Activated T-helper 17 cell treated with anti-CD3 and anti-CD28 coated beads, Interleukin-2, amount 50 U/mL, for 72 hours (primary cell): ENCODE measurements around the gene CHD2. TPM values are rescaled to one million over a fixed set of nuclear protein-coding genes. Genes with fewer than 3 reads are reported as not detected.

Experiments used
- ATAC-seq: fragments of 150-1000 bp; cut with Tn5 transposase; replicated peaks from 2 replicates; pipeline ENCODE4 v1.10.0; 2021; ENCODE audit warnings: mild to moderate bottlenecking, moderate library complexity
- H3K27ac Mint-ChIP-seq: one replicate; pipeline ENCODE4 v1.8.0; 2022; ENCODE audit warnings: mixed read lengths
- H3K27me3 Mint-ChIP-seq: one replicate; pipeline ENCODE4 v1.8.0; 2022; ENCODE audit warnings: mixed read lengths
- H3K36me3 Mint-ChIP-seq: one replicate; pipeline ENCODE4 v1.8.0; 2022; ENCODE audit warnings: low read depth, mild to moderate bottlenecking, mixed read lengths
- H3K4me1 Mint-ChIP-seq: one replicate; pipeline ENCODE4 v1.8.0; 2022; ENCODE audit warnings: mixed read lengths
- H3K4me3 Mint-ChIP-seq: one replicate; pipeline ENCODE4 v1.8.0; 2022; ENCODE audit warnings: mild to moderate bottlenecking, mixed read lengths
- H3K9me3 Mint-ChIP-seq: one replicate; pipeline ENCODE4 v1.8.0; 2022; ENCODE audit warnings: mixed read lengths
- total RNA-seq, 2 donors: library from RNA; stranded (reverse); gene quantifications; one replicate each; pipeline ENCODE4 v1.2.3, GENCODE V29; 2022

CHD2 gene
- total RNA-seq, 2 donors from 2014 or later = 159 to 357 TPM

- ATAC-seq = no peak
Measured at GRCh38 chr15:92942706-92943105, 42.6 kb downstream of the CHD2 start.

GRCh38 chr15:92943581-92943980, 43.5 kb downstream of the CHD2 start:
- Mint-ChIP-seq H3K4me3 (no peak overlapping the region), H3K27ac (peak overlapping the region; percentile 21), H3K27me3 (no peaks in the 10 kb centered on the region), H3K9me3 (peaks cover 14% of the 10 kb centered on the region), H3K4me1 (peaks cover 14% of the 10 kb centered on the region), H3K36me3 (peaks cover 20% of the 10 kb centered on the region)
- no peak for ATAC-seq

More at GRCh38 chr15:92942706-92943105, 42.6 kb downstream of the CHD2 start:
- Mint-ChIP-seq H3K36me3 (peaks cover 28% of the 10 kb centered on the region), H3K9me3 (peaks cover 9% of the 10 kb centered on the region), H3K4me1 (peaks cover 14% of the 10 kb centered on the region), H3K27me3 (no peaks in the 10 kb centered on the region), H3K27ac (no peak overlapping the region), H3K4me3 (peak overlapping the region; percentile 8)

GRCh38 chr15:92944946-92945521, 44.9 kb downstream of the CHD2 start:
- H3K4me1 Mint-ChIP-seq = peaks cover 14% of the 10 kb centered on the region
- no peaks in the 10 kb centered on the region for H3K27me3 Mint-ChIP-seq
- H3K4me3 Mint-ChIP-seq = no peak overlapping the region
- peaks cover 5% of the 10 kb centered on the region for H3K36me3 Mint-ChIP-seq
- ATAC-seq = no peak
- H3K27ac Mint-ChIP-seq = peak overlapping the region; percentile 21
- H3K9me3 Mint-ChIP-seq = peaks cover 17% of the 10 kb centered on the region

DNA sequence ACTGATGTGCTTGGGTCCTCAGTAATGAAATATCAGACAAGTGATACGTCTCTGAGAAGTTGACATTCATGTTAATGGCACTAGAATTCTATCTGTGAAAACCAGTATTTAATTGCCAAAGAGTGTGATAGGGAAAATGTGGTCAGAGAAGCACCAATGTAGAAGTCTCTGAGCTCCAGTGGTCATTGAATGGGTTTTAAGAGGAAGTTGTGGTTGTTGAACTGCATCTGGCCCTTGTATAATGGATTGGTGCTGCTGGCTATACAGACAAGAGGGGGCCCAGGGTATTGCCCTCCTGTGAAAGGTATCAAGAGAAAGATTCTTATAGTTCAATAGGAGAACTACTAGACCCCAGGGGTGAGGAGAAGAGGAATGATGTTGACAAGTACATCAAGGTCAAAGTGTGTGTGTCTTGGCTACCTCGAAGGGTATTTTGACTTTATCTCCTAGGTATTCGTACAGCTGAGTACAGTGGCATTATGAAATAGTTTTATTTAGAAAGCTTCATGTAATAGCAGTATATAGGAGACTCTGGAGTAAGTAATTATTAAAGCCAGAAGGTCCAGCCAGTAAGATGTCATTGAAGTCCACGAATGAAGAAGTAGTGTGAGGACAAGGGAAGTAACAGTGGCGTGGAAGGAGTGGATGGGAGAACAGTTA, 47.1 kb downstream of the CHD2 start:
- no peak overlapping the region for H3K4me3 Mint-ChIP-seq
- no peaks in the 10 kb centered on the region for H3K36me3 Mint-ChIP-seq
- H3K4me1 Mint-ChIP-seq = peaks cover 12% of the 10 kb centered on the region
- peak overlapping the region; percentile 27 for H3K27ac Mint-ChIP-seq
- H3K27me3 Mint-ChIP-seq = no peaks in the 10 kb centered on the region
- H3K9me3 Mint-ChIP-seq = peaks cover 17% of the 10 kb centered on the region
- ATAC-seq = no peak

DNA sequence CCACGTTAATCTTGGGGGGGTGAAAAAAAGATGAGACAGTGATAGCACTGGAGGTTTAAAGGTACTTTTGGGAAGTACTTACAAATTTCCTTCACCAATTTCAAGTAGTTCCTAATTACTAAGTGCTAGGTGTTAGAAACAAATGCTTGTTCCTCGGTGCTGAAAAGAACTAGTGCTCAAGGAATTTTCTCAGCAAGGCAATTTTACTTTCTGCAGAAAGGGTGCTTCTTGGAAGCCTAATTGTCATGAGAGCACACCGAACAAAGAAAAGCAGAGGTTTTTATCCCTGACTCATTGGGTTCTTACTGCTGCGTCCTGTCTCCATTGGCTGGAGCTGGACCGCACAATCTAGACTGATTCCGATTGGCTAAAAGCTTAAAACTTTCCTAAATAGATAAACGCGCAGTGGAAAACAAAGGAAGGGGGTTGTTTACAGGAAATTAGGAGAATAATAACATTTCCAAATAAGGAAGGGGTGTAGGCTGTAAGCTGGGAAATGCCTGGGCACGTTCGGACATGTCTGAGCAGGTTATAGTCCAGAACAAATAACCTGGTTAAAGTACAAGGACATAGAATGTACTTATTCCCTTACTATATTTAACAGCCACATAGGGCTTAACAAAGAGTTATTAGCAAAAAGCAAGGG, 49.6 kb downstream of the CHD2 start:
- peak overlapping the region; percentile 27 for H3K27ac Mint-ChIP-seq
- ATAC-seq = no peak
- H3K36me3 Mint-ChIP-seq = no peaks in the 10 kb centered on the region
- peak overlapping the region; percentile 8 for H3K4me3 Mint-ChIP-seq
- peaks cover 16% of the 10 kb centered on the region for H3K9me3 Mint-ChIP-seq
- no peaks in the 10 kb centered on the region for H3K27me3 Mint-ChIP-seq
- H3K4me1 Mint-ChIP-seq = peaks cover 7% of the 10 kb centered on the region

DNA sequence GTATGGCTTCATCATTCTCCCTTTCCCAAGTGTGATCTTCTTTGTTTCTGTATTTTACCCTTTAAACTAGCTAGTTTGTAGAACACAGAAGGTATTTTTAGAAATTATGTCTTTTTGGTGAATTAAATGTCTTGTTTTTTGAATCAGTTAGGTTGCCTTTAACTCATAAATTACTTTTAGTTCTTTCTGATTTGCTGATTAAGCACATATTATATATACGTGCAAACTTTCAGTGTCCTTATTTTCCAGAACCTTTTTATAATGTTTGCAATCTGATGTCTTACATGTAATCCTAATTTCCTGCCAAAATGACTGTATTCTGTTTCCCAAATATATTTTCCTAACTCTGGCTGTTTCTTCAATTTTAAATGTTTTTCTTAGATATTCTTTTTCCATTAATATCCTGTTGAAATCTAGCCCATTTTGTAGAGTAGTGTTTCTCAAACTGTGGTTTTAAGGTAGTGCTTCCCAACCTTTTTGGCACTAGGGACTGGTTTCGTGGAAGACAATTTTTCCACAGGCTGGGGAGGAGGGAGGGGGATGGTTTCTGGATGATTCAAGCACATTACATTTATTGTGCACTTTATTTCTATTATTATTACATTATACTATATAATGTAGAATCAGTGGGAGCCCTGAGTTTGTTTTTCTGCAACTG, 51.8 kb downstream of the CHD2 start:
- no peak for ATAC-seq
- H3K9me3 Mint-ChIP-seq = peaks cover 12% of the 10 kb centered on the region

GRCh38 chr15:92952458-92952850, 52.3 kb downstream of the CHD2 start:
- H3K27ac Mint-ChIP-seq = no peak overlapping the region

More for the DNA sequence above, 51.8 kb downstream of the CHD2 start:
- peak overlapping the region; percentile 79 for H3K27ac Mint-ChIP-seq
- no peaks in the 10 kb centered on the region for H3K36me3 Mint-ChIP-seq
- H3K4me1 Mint-ChIP-seq = peaks cover 10% of the 10 kb centered on the region
- H3K27me3 Mint-ChIP-seq = no peaks in the 10 kb centered on the region
- no peak overlapping the region for H3K4me3 Mint-ChIP-seq

GRCh38 chr15:92953566-92953965, 53.4 kb downstream of the CHD2 start:
- no peak overlapping the region for H3K4me3 Mint-ChIP-seq
- no peaks in the 10 kb centered on the region for H3K36me3 Mint-ChIP-seq
- H3K4me1 Mint-ChIP-seq = peaks cover 26% of the 10 kb centered on the region
- H3K27me3 Mint-ChIP-seq = no peaks in the 10 kb centered on the region
- no peak for ATAC-seq
- peaks cover 4% of the 10 kb centered on the region for H3K9me3 Mint-ChIP-seq
- H3K27ac Mint-ChIP-seq = no peak overlapping the region

More at GRCh38 chr15:92952458-92952850, 52.3 kb downstream of the CHD2 start:
- ATAC-seq = no peak
- no peaks in the 10 kb centered on the region for H3K36me3 Mint-ChIP-seq
- H3K27me3 Mint-ChIP-seq = no peaks in the 10 kb centered on the region
- H3K9me3 Mint-ChIP-seq = peaks cover 9% of the 10 kb centered on the region
- H3K4me3 Mint-ChIP-seq = no peak overlapping the region
- peaks cover 15% of the 10 kb centered on the region for H3K4me1 Mint-ChIP-seq

DNA sequence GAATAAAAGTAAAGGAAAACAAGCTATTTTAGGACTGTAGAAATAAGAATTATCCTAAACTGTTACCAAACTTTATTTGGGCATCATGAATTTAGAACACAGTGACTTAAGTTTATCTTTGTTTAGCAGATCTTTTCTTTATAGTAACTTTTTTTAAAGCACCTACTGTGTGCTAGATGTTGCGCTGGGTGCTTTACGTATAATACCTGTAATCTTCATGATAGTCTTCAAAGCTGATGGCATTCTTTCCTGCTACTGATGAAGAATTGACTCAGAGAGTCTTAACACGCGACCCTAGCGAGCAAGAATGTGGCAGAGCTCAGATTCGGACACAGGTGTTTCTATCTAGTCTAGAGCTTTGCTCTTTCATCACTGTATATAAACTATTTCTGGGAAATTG, 53.9 kb downstream of the CHD2 start:
- no peaks in the 10 kb centered on the region for H3K36me3 Mint-ChIP-seq
- ATAC-seq = no peak
- no peak overlapping the region for H3K4me3 Mint-ChIP-seq
- peaks cover 4% of the 10 kb centered on the region for H3K9me3 Mint-ChIP-seq
- H3K27me3 Mint-ChIP-seq = no peaks in the 10 kb centered on the region
- H3K4me1 Mint-ChIP-seq = peaks cover 31% of the 10 kb centered on the region
- no peak overlapping the region for H3K27ac Mint-ChIP-seq

DNA sequence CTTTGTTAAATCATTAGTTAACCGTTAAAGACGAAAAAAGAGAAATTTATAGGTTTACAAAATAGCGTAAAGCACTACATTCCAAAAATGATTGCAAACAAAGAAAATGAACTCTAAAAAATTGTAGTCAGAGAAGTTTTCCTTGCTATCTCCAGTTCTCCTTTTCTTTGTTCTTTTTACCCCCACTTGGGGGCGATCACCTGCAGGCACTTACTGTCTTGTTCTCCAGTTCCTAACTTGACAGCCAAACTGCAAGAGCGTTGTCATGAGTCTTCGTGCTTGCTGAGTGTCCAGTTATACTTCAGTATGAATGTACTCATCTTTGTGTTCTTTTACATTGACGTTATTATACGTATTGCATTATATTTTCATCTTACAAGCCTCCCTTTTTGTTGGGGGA, 54.5 kb downstream of the CHD2 start:
- Mint-ChIP-seq H3K4me3 (no peak overlapping the region), H3K9me3 (peaks cover 3% of the 10 kb centered on the region), H3K4me1 (peaks cover 33% of the 10 kb centered on the region), H3K27me3 (no peaks in the 10 kb centered on the region), H3K27ac (no peak overlapping the region), H3K36me3 (no peaks in the 10 kb centered on the region)
- no peak for ATAC-seq

- Mint-ChIP-seq H3K27ac (peak overlapping the region; percentile 88), H3K27me3 (no peaks in the 10 kb centered on the region), H3K4me3 (peak overlapping the region; percentile 4), H3K4me1 (peaks cover 33% of the 10 kb centered on the region), H3K9me3 (no peaks in the 10 kb centered on the region), H3K36me3 (no peaks in the 10 kb centered on the region)
- ATAC-seq = no peak
Measured at GRCh38 chr15:92955706-92956105, 55.6 kb downstream of the CHD2 start.

- H3K4me3 Mint-ChIP-seq = peak overlapping the region; percentile 66
- H3K36me3 Mint-ChIP-seq = no peaks in the 10 kb centered on the region
- H3K9me3 Mint-ChIP-seq = no peaks in the 10 kb centered on the region
- peaks cover 46% of the 10 kb centered on the region for H3K4me1 Mint-ChIP-seq
- H3K27ac Mint-ChIP-seq = peak overlapping the region; percentile 88
- H3K27me3 Mint-ChIP-seq = no peaks in the 10 kb centered on the region
- ATAC-seq = peak; percentile 99
Measured at GRCh38 chr15:92958105-92958504, 58.0 kb downstream of the CHD2 start.

DNA sequence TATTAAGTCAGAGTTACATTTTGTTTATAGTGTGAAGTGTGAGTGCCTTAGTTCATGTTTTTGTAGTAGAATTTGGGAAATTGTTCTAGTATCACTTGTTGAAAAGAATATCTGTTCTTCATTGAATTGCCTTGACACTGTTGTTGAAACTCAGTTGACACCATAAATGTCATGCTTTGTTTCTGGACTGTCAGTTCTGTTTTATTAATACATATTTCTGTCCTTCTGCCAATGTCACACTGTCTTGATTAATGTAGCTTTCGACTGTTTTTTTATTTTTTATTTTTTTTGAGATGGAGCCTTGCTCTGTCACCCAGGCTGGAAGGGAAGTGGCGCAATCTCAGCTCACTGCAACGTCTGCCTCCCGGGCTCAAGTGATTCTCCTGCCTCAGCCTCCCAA, 59.1 kb downstream of the CHD2 start:
- H3K27me3 Mint-ChIP-seq = no peaks in the 10 kb centered on the region
- no peaks in the 10 kb centered on the region for H3K36me3 Mint-ChIP-seq
- no peaks in the 10 kb centered on the region for H3K9me3 Mint-ChIP-seq
- peak overlapping the region; percentile 88 for H3K27ac Mint-ChIP-seq
- H3K4me3 Mint-ChIP-seq = peak overlapping the region; percentile 66
- no peak for ATAC-seq
- H3K4me1 Mint-ChIP-seq = peaks cover 57% of the 10 kb centered on the region

DNA sequence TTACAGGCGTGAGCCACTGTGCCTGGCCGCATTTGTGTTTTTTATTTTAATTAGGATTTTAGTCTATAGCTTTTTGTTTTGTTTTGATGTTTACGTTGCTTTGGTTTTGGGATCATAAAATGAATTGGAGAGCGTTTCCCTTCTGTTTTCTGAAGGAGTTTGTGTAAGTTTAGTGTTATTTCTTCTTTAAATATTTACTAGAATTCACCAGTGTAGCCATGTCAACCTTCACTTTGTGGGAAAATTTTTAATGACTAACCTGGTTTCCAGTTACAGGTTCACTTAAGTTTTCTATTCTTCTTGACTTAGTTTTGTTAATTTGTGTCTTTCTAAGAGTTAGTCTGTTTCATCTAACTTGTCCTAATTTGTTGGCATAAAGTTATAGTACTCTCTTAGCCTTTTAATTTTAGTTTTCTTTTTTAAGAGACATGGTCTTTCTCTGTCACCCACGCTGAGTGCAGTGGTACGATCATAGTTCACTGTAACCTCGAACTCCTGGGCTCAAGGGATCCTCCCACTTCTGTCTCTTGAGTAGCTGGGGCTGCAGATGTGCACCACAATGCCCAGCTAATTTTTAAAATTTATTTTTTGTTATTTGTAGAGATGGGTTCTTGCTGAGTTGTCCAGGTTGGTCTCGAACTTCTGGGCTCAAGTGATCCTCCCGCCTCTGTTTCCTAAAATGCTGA, 61.0 kb downstream of the CHD2 start:
- Mint-ChIP-seq H3K4me1 (peaks cover 52% of the 10 kb centered on the region), H3K9me3 (no peaks in the 10 kb centered on the region), H3K4me3 (peak overlapping the region; percentile 28), H3K27ac (peak overlapping the region; percentile 87), H3K27me3 (no peaks in the 10 kb centered on the region), H3K36me3 (no peaks in the 10 kb centered on the region)
- no peak for ATAC-seq
